PC-3 (cell line): ENCODE data around the gene AP2A1.

Experiments
- CTCF ChIP-seq: fragments of 300-600 bp; sonication (generic); conservative IDR thresholded peaks from 2 replicates; pipeline ENCODE4 v1.5.1; 2017; ENCODE audit warnings: antibody characterized with exemption, low read depth, mild to moderate bottlenecking, low read length
- EZH2phosphoT487 ChIP-seq: fragments of 300-600 bp; sonication (generic); IDR thresholded peaks from 2 replicates; pipeline ENCODE4 v1.6.1; 2018; ENCODE audit warnings: mild to moderate bottlenecking, antibody characterized with exemption, low read length, borderline replicate concordance

GRCh38 chr19:49823472-49823871 is 56.7 kb downstream of the AP2A1 start:
- TF ChIP-seq EZH2phosphoT487 (no peak), CTCF (no peak)
